DOHH2 (cell line): ENCODE results near the gene CSNK2A1.

Experiments used
- CTCF ChIP-seq: fragments of 200-600 bp; sonication (generic); IDR thresholded peaks from one replicate; pipeline ENCODE4 v1.5.1; 2014; ENCODE audit warnings: antibody characterized with exemption, mild to moderate bottlenecking, low read depth, low read length; ENCODE audit not compliant: poor library complexity, severe bottlenecking
- EZH2phosphoT487 ChIP-seq: fragments of 200-600 bp; sonication (generic); IDR thresholded peaks from 2 replicates; pipeline ENCODE4 v1.6.1; 2017; ENCODE audit warnings: borderline replicate concordance, mild to moderate bottlenecking, antibody characterized with exemption, low read length, moderate library complexity, mixed read lengths

GRCh38 chr20:458776-459175 lies 84.8 kb downstream of the CSNK2A1 start:
- TF ChIP-seq CTCF (no peak), EZH2phosphoT487 (no peak)
